HG03064 (cell line): Measurements from ENCODE around the gene LENG8.

Experiments
- ATAC-seq: cut with Tn5 transposase; IDR thresholded peaks from one replicate; pipeline ENCODE4 v1.9.1; 2021; ENCODE audit warnings: low read depth; ENCODE audit not compliant: unreplicated experiment

LENG8 gene

GRCh38 chr19:54421521-54421920 is 27.5 kb upstream of the LENG8 start:
- no peak for ATAC-seq

GRCh38 chr19:54422136-54422535 is 26.9 kb upstream of the LENG8 start:
- ATAC-seq = no peak

- ATAC-seq = no peak
These were observed 24.8 kb upstream of the LENG8 start for GRCh38 chr19:54424201-54424600.

GRCh38 chr19:54424660-54425381 is 24.2 kb upstream of the LENG8 start:
- ATAC-seq = no peak

- no peak for ATAC-seq
These were observed 23.6 kb upstream of the LENG8 start for GRCh38 chr19:54425382-54425723.

- ATAC-seq = no peak
These were observed 22.6 kb upstream of the LENG8 start for GRCh38 chr19:54426291-54426931.

- no peak for ATAC-seq
These were observed 21.4 kb upstream of the LENG8 start for GRCh38 chr19:54427586-54427985.

- ATAC-seq = no peak
These were observed 20.4 kb upstream of the LENG8 start for GRCh38 chr19:54428323-54429175.

- ATAC-seq = no peak
These were observed 19.9 kb upstream of the LENG8 start for GRCh38 chr19:54429176-54429495.

- no peak for ATAC-seq
These were observed 19.3 kb upstream of the LENG8 start for GRCh38 chr19:54429545-54430227.

- no peak for ATAC-seq
These were observed 18.4 kb upstream of the LENG8 start for GRCh38 chr19:54430306-54431254.

- ATAC-seq = no peak
These were observed 17.7 kb upstream of the LENG8 start for GRCh38 chr19:54431255-54431838.

GRCh38 chr19:54432144-54432738 is 16.8 kb upstream of the LENG8 start:
- no peak for ATAC-seq

- ATAC-seq = no peak
These were observed 15.3 kb upstream of the LENG8 start for GRCh38 chr19:54433697-54434096.

- no peak for ATAC-seq
These were observed 14.7 kb upstream of the LENG8 start for GRCh38 chr19:54434112-54434872.

GRCh38 chr19:54434873-54435214 is 14.2 kb upstream of the LENG8 start:
- ATAC-seq = no peak

GRCh38 chr19:54435551-54436016 is 13.4 kb upstream of the LENG8 start:
- no peak for ATAC-seq

GRCh38 chr19:54436031-54436523 is 12.9 kb upstream of the LENG8 start:
- ATAC-seq = no peak
